Inferior parietal cortex (tissue), 1 donor: Measurements from ENCODE around the gene LEUTX.

Source experiments
- DNase-seq: peaks from one replicate; pipeline ENCODE4 v3.0.0-alpha.2; 2016; ENCODE audit errors: extremely low spot score

Gene LEUTX

GRCh38 chr19:39824143-39825092 is 45.8 kb downstream of the LEUTX start:
- peak; percentile 94 for DNase-seq

- no peak for DNase-seq
Measured at GRCh38 chr19:39825093-39825463, 46.4 kb downstream of the LEUTX start.

GRCh38 chr19:39825531-39826076 is 47.0 kb downstream of the LEUTX start:
- DNase-seq, result no peak

- no peak for DNase-seq
Measured at GRCh38 chr19:39826311-39826945, 47.8 kb downstream of the LEUTX start.

GRCh38 chr19:39827216-39827615 is 48.6 kb downstream of the LEUTX start:
- DNase-seq, result no peak

- DNase-seq, result no peak
Measured at GRCh38 chr19:39828015-39828653, 49.5 kb downstream of the LEUTX start.

GRCh38 chr19:39828654-39829032 is 50.0 kb downstream of the LEUTX start:
- no peak for DNase-seq

GRCh38 chr19:39829702-39830275 is 51.1 kb downstream of the LEUTX start:
- DNase-seq, result no peak

- no peak for DNase-seq
Measured at GRCh38 chr19:39830406-39830805, 51.8 kb downstream of the LEUTX start.

- DNase-seq, result no peak
Measured at GRCh38 chr19:39830847-39831246, 52.2 kb downstream of the LEUTX start.

GRCh38 chr19:39831679-39832078 is 53.0 kb downstream of the LEUTX start:
- DNase-seq, result no peak

- no peak for DNase-seq
Measured at GRCh38 chr19:39832341-39833083, 53.9 kb downstream of the LEUTX start.

- DNase-seq, result no peak
Measured at GRCh38 chr19:39833160-39833463, 54.5 kb downstream of the LEUTX start.

- peak; percentile 96 for DNase-seq
Measured at GRCh38 chr19:39833464-39834286, 55.0 kb downstream of the LEUTX start, which contains the start of gene DYRK1B. Gene DYRK1B (minus strand): TSS chr19:39834162. CDS start chr19:39831867, 2,295 bp downstream.

- no peak for DNase-seq
Measured at GRCh38 chr19:39834287-39834841, 55.7 kb downstream of the LEUTX start.
